Activated T-helper 2 cell treated with anti-CD3 and anti-CD28 coated beads, Interferon-gamma antibody, Interleukin-2, Interleukin-4, amounts not matched to agents 10 μg/mL and 5 μg/mL and 100 μg/mL, durations not matched to agents 14 hours and 24 hours and 36 hours (primary cell): ENCODE results near the gene ABHD17C. TPM values are rescaled to one million over a fixed set of nuclear protein-coding genes. Genes with fewer than 3 reads are reported as not detected.

Source experiments
- DNase-seq: peaks from one replicate; pipeline ENCODE4 v3.0.0; 2021; ENCODE audit warnings: low spot score
- H3K27ac Mint-ChIP-seq: one replicate; pipeline ENCODE4 v1.8.0; 2021; ENCODE audit warnings: mixed read lengths
- H3K27me3 Mint-ChIP-seq: one replicate; pipeline ENCODE4 v1.8.0; 2021; ENCODE audit warnings: low read depth, mixed read lengths
- H3K36me3 Mint-ChIP-seq: one replicate; pipeline ENCODE4 v1.8.0; 2021; ENCODE audit warnings: low read depth, mixed read lengths
- H3K4me1 Mint-ChIP-seq: one replicate; pipeline ENCODE4 v1.8.0; 2021; ENCODE audit warnings: low read depth, mixed read lengths
- H3K4me3 Mint-ChIP-seq: one replicate; pipeline ENCODE4 v1.8.0; 2021; ENCODE audit warnings: low read depth, mild to moderate bottlenecking, moderate library complexity, mixed read lengths
- H3K9me3 Mint-ChIP-seq: one replicate; pipeline ENCODE4 v1.8.0; 2021; ENCODE audit warnings: mixed read lengths
- intact Hi-C: fragments of 100-400 bp; cut with micrococcal nuclease; formaldehyde crosslinking; loops from one replicate; pipeline ENCODE4 v1.15.1; 2023
- total RNA-seq: library from RNA; stranded (reverse); gene quantifications from 2 replicates; pipeline ENCODE4 v1.2.3, GENCODE V29; 2022

Gene ABHD17C
- total RNA-seq, 1 donor from 2014 or later = 4.2 TPM

GRCh38 chr15:80743189-80743833 is 48.2 kb downstream of the ABHD17C start:
- H3K9me3 Mint-ChIP-seq = peaks cover 7% of the 10 kb centered on the region
- no peak overlapping the region for H3K27ac Mint-ChIP-seq
- DNase-seq = no peak
- no peaks in the 10 kb centered on the region for H3K4me1 Mint-ChIP-seq
- intact Hi-C loops = no loop called here
- no peak overlapping the region for H3K4me3 Mint-ChIP-seq
- H3K36me3 Mint-ChIP-seq = no peaks in the 10 kb centered on the region
- H3K27me3 Mint-ChIP-seq = peaks cover 2% of the 10 kb centered on the region

- peaks cover 7% of the 10 kb centered on the region for H3K9me3 Mint-ChIP-seq
- intact Hi-C loops = no loop called here
- no peaks in the 10 kb centered on the region for H3K36me3 Mint-ChIP-seq
- H3K4me3 Mint-ChIP-seq = no peak overlapping the region
- no peaks in the 10 kb centered on the region for H3K27me3 Mint-ChIP-seq
- DNase-seq = no peak
- no peaks in the 10 kb centered on the region for H3K4me1 Mint-ChIP-seq
- no peak overlapping the region for H3K27ac Mint-ChIP-seq
These were observed 49.3 kb downstream of the ABHD17C start for GRCh38 chr15:80744415-80744814.

- H3K9me3 Mint-ChIP-seq = peaks cover 7% of the 10 kb centered on the region
- intact Hi-C loops = no loop called here
- H3K4me3 Mint-ChIP-seq = no peak overlapping the region
- H3K27ac Mint-ChIP-seq = no peak overlapping the region
- H3K36me3 Mint-ChIP-seq = no peaks in the 10 kb centered on the region
- no peaks in the 10 kb centered on the region for H3K27me3 Mint-ChIP-seq
- H3K4me1 Mint-ChIP-seq = no peaks in the 10 kb centered on the region
- DNase-seq = no peak
These were observed 49.7 kb downstream of the ABHD17C start for GRCh38 chr15:80744826-80745225.

- intact Hi-C loops = no loop called here
- no peak for DNase-seq
- Mint-ChIP-seq H3K4me1 (no peaks in the 10 kb centered on the region), H3K9me3 (peaks cover 7% of the 10 kb centered on the region), H3K27ac (no peak overlapping the region), H3K27me3 (no peaks in the 10 kb centered on the region), H3K36me3 (no peaks in the 10 kb centered on the region), H3K4me3 (no peak overlapping the region)
These were observed 50.8 kb downstream of the ABHD17C start for GRCh38 chr15:80745888-80746287.

GRCh38 chr15:80747317-80748053 is 52.4 kb downstream of the ABHD17C start:
- Mint-ChIP-seq H3K4me1 (no peaks in the 10 kb centered on the region), H3K27ac (no peak overlapping the region), H3K9me3 (peaks cover 7% of the 10 kb centered on the region), H3K36me3 (no peaks in the 10 kb centered on the region), H3K4me3 (no peak overlapping the region), H3K27me3 (no peaks in the 10 kb centered on the region)
- no peak for DNase-seq
- intact Hi-C loops = no loop called here

- no peaks in the 10 kb centered on the region for H3K36me3 Mint-ChIP-seq
- DNase-seq = no peak
- no peak overlapping the region for H3K27ac Mint-ChIP-seq
- no peaks in the 10 kb centered on the region for H3K4me1 Mint-ChIP-seq
- peaks cover 7% of the 10 kb centered on the region for H3K9me3 Mint-ChIP-seq
- H3K4me3 Mint-ChIP-seq = no peak overlapping the region
- intact Hi-C loops = no loop called here
- H3K27me3 Mint-ChIP-seq = no peaks in the 10 kb centered on the region
These were observed 54.5 kb downstream of the ABHD17C start for GRCh38 chr15:80749589-80749988.

- intact Hi-C loops = no loop called here
- no peaks in the 10 kb centered on the region for H3K36me3 Mint-ChIP-seq
- no peaks in the 10 kb centered on the region for H3K4me1 Mint-ChIP-seq
- peaks cover 7% of the 10 kb centered on the region for H3K9me3 Mint-ChIP-seq
- H3K4me3 Mint-ChIP-seq = no peak overlapping the region
- H3K27me3 Mint-ChIP-seq = no peaks in the 10 kb centered on the region
- no peak overlapping the region for H3K27ac Mint-ChIP-seq
- no peak for DNase-seq
These were observed 55.5 kb downstream of the ABHD17C start for GRCh38 chr15:80750575-80750974.

- no peak for DNase-seq
- Mint-ChIP-seq H3K4me1 (peaks cover 3% of the 10 kb centered on the region), H3K36me3 (no peaks in the 10 kb centered on the region), H3K4me3 (no peak overlapping the region), H3K27me3 (no peaks in the 10 kb centered on the region), H3K9me3 (no peaks in the 10 kb centered on the region), H3K27ac (no peak overlapping the region)
- intact Hi-C loops = no loop called here
These were observed 57.1 kb downstream of the ABHD17C start for GRCh38 chr15:80752204-80752603.

GRCh38 chr15:80753161-80753560 is 58.1 kb downstream of the ABHD17C start:
- no peak overlapping the region for H3K4me3 Mint-ChIP-seq
- peaks cover 2% of the 10 kb centered on the region for H3K27me3 Mint-ChIP-seq
- H3K4me1 Mint-ChIP-seq = peaks cover 3% of the 10 kb centered on the region
- DNase-seq = no peak
- H3K27ac Mint-ChIP-seq = no peak overlapping the region
- H3K36me3 Mint-ChIP-seq = no peaks in the 10 kb centered on the region
- H3K9me3 Mint-ChIP-seq = no peaks in the 10 kb centered on the region
- intact Hi-C loops = no loop called here

- H3K9me3 Mint-ChIP-seq = no peaks in the 10 kb centered on the region
- H3K4me1 Mint-ChIP-seq = peaks cover 3% of the 10 kb centered on the region
- H3K4me3 Mint-ChIP-seq = no peak overlapping the region
- no peak overlapping the region for H3K27ac Mint-ChIP-seq
- intact Hi-C loops = no loop called here
- H3K27me3 Mint-ChIP-seq = peaks cover 7% of the 10 kb centered on the region
- no peaks in the 10 kb centered on the region for H3K36me3 Mint-ChIP-seq
- no peak for DNase-seq
These were observed 58.9 kb downstream of the ABHD17C start for GRCh38 chr15:80754014-80754413.

- DNase-seq = no peak
- H3K27me3 Mint-ChIP-seq = peaks cover 9% of the 10 kb centered on the region
- H3K36me3 Mint-ChIP-seq = no peaks in the 10 kb centered on the region
- no peak overlapping the region for H3K4me3 Mint-ChIP-seq
- H3K27ac Mint-ChIP-seq = no peak overlapping the region
- H3K9me3 Mint-ChIP-seq = no peaks in the 10 kb centered on the region
- intact Hi-C loops = no loop called here
- H3K4me1 Mint-ChIP-seq = peaks cover 3% of the 10 kb centered on the region
These were observed 60.8 kb downstream of the ABHD17C start for GRCh38 chr15:80755885-80756284.

GRCh38 chr15:80758130-80758745 is 63.1 kb downstream of the ABHD17C start:
- H3K27ac Mint-ChIP-seq = no peak overlapping the region
- no peaks in the 10 kb centered on the region for H3K9me3 Mint-ChIP-seq
- H3K4me1 Mint-ChIP-seq = peaks cover 3% of the 10 kb centered on the region
- no peak overlapping the region for H3K4me3 Mint-ChIP-seq
- DNase-seq = no peak
- intact Hi-C loops = no loop called here
- H3K27me3 Mint-ChIP-seq = peaks cover 13% of the 10 kb centered on the region
- no peaks in the 10 kb centered on the region for H3K36me3 Mint-ChIP-seq

GRCh38 chr15:80760960-80761359 is 65.8 kb downstream of the ABHD17C start:
- H3K4me3 Mint-ChIP-seq = no peak overlapping the region
- intact Hi-C loops = no loop called here
- H3K9me3 Mint-ChIP-seq = no peaks in the 10 kb centered on the region
- no peak for DNase-seq
- H3K27me3 Mint-ChIP-seq = peaks cover 13% of the 10 kb centered on the region
- H3K27ac Mint-ChIP-seq = no peak overlapping the region
- H3K4me1 Mint-ChIP-seq = peaks cover under 1% of the 10 kb centered on the region
- no peaks in the 10 kb centered on the region for H3K36me3 Mint-ChIP-seq
